Mucosa of descending colon (tissue), 3 donors: ENCODE results near the gene RC3H1. TPM values are rescaled to one million over a fixed set of nuclear protein-coding genes. Genes with fewer than 3 reads are reported as not detected.

Source experiments
- ATAC-seq: fragments of 200-7000 bp; cut with Tn5 transposase; one replicate; pipeline ENCODE4 v1.9.1; 2020; ENCODE audit warnings: mild to moderate bottlenecking, moderate library complexity
- DNase-seq, 3 donors: peaks; one replicate each; pipeline ENCODE4 v3.0.0-alpha.2; 2020
- H3K36me3 ChIP-seq: fragments of 200-600 bp; one replicate; pipeline ENCODE4 v1.8.0; 2021; ENCODE audit warnings: low read depth, mild to moderate bottlenecking
- H3K4me1 ChIP-seq: fragments of 200-600 bp; one replicate; pipeline ENCODE4 v1.8.0; 2021; ENCODE audit warnings: low read depth, mild to moderate bottlenecking
- H3K4me3 ChIP-seq: fragments of 200-600 bp; one replicate; pipeline ENCODE4 v1.8.0; 2021; ENCODE audit warnings: mild to moderate bottlenecking
- H3K9me3 ChIP-seq: fragments of 200-600 bp; one replicate; pipeline ENCODE4 v1.8.0; 2021; ENCODE audit warnings: mild to moderate bottlenecking
- intact Hi-C, 2 donors: fragments of 100-400 bp; cut with DNase I in 1 of 2; cut with micrococcal nuclease in 1 of 2; formaldehyde crosslinking; loops; one replicate each; pipeline versions ENCODE4 v1.11.0 to v1.11.1; 2022; cut with DNase I, micrococcal nuclease
- total RNA-seq, 3 donors: library from RNA; stranded (reverse); fragmentation: NEBNext Ultra II Directional in 2 of 3; extraction: Animal tissue kit (Norgen Biotek cat#: 25700) in 2 of 3; gene quantifications; one replicate each; pipeline versions ENCODE4 v1.2.1 to v1.2.4, GENCODE V29; 2021 to 2023
- TF ChIP-seq, protein P1 (sequence below): fragments of 200-600 bp; IDR thresholded peaks from one replicate; pipeline ENCODE4 v1.8.0; 2022; ENCODE audit warnings: antibody characterized with exemption, mild to moderate bottlenecking
- donor health status: DM: no; HTN: no; CAD: no; lungs with moderate emphysema.
- donor health status: DM: no; HTN: no; CAD: no.
- donor health status: DM: no; HTN: yes; CAD: no.

RC3H1 gene
- total RNA-seq, 3 donors from 2014 or later = 38.0 to 51.2 (median 50.1) TPM

GRCh38 chr1:174005032-174005431 lies 17.1 kb downstream of the RC3H1 start:
- Histone ChIP-seq H3K4me1 (no peaks in the 10 kb centered on the region), H3K36me3 (no peaks in the 10 kb centered on the region), H3K4me3 (no peak overlapping the region), H3K9me3 (no peaks in the 10 kb centered on the region)
- DNase-seq (no peak), ATAC-seq (no peak)
- TF ChIP-seq, protein P1, sequence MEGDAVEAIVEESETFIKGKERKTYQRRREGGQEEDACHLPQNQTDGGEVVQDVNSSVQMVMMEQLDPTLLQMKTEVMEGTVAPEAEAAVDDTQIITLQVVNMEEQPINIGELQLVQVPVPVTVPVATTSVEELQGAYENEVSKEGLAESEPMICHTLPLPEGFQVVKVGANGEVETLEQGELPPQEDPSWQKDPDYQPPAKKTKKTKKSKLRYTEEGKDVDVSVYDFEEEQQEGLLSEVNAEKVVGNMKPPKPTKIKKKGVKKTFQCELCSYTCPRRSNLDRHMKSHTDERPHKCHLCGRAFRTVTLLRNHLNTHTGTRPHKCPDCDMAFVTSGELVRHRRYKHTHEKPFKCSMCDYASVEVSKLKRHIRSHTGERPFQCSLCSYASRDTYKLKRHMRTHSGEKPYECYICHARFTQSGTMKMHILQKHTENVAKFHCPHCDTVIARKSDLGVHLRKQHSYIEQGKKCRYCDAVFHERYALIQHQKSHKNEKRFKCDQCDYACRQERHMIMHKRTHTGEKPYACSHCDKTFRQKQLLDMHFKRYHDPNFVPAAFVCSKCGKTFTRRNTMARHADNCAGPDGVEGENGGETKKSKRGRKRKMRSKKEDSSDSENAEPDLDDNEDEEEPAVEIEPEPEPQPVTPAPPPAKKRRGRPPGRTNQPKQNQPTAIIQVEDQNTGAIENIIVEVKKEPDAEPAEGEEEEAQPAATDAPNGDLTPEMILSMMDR = no peak
- intact Hi-C loops = no loop called here

DNA sequence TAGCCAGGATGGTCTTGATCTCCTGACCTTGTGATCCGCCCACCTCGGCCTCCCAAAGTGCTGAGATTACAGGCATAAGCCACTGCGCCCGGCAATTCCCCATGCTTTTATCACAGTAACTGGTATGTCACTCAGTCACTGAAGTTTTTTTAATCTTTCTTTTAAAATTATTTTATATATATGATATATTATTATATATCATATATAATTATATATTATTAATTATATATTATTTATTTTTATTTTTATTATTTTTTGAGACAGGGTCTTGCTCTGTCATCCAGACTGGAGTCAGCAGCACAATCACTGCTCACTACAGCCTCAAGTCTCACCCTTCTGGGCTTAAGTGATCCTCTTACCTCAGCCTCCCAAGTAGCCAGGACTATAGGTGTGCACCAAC lies 18.3 kb downstream of the RC3H1 start:
- DNase-seq (no peak), ATAC-seq (no peak)
- H3K4me1 ChIP-seq = no peaks in the 10 kb centered on the region
- intact Hi-C loops = no loop called here
- H3K36me3 ChIP-seq = no peaks in the 10 kb centered on the region
- H3K4me3 ChIP-seq = no peak overlapping the region
- H3K9me3 ChIP-seq = no peaks in the 10 kb centered on the region
- TF ChIP-seq, protein P1 = no peak

DNA sequence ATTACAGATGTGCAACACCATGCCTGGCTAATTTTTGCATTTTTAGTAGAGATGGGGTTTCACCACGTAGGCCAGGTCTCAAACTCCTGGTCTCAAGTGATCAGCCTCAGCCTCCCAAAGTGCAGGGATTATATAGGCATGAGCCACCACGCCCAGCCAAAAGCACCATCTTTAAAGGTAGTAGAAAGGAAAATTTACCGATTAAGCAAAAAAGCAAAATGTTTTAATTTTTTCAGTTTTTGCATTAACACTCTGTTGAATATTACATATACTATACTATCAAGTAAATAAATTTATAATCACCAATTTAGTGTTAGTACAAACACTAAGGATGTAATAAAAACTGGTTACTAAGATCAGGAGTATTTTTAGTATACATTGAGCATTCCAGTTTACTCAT lies 20.6 kb downstream of the RC3H1 start:
- intact Hi-C loops = no loop called here
- no peaks in the 10 kb centered on the region for H3K36me3 ChIP-seq
- no peak overlapping the region for H3K4me3 ChIP-seq
- ATAC-seq (no peak), DNase-seq (no peak)
- no peaks in the 10 kb centered on the region for H3K9me3 ChIP-seq
- TF ChIP-seq, protein P1 = no peak
- no peaks in the 10 kb centered on the region for H3K4me1 ChIP-seq

GRCh38 chr1:174000371-174000770 lies 21.8 kb downstream of the RC3H1 start:
- Histone ChIP-seq H3K4me3 (no peak overlapping the region), H3K4me1 (no peaks in the 10 kb centered on the region), H3K36me3 (no peaks in the 10 kb centered on the region), H3K9me3 (no peaks in the 10 kb centered on the region)
- intact Hi-C loops = no loop called here
- DNase-seq (no peak), ATAC-seq (no peak)
- TF ChIP-seq, protein P1 = no peak

- intact Hi-C loops = no loop called here
- Histone ChIP-seq H3K4me1 (no peaks in the 10 kb centered on the region), H3K36me3 (no peaks in the 10 kb centered on the region)
These were observed 24.4 kb downstream of the RC3H1 start for GRCh38 chr1:173997791-173998190.

DNA sequence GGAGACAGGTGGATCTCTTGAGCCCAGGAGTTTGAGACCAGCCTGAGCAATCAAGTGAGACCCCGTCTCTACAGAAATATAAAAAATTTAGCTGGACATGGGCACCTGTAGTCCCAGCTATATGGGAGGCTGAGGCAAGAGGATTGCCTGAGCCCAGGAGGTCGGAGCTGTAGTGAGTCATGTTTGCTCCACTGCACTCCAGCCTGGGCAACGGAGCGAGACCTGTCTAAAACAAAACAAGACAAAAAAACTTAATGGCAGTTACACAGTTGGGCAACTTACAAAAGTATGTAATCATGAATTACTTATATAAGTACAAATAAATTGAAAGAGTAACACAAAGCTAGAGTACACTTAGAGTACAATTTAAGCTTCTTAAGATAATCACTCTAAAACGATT lies 25.2 kb downstream of the RC3H1 start:
- DNase-seq = no peak
- no peaks in the 10 kb centered on the region for H3K9me3 ChIP-seq
- H3K4me1 ChIP-seq = no peaks in the 10 kb centered on the region
- TF ChIP-seq, protein P1 = no peak
- ATAC-seq = no peak
- no peaks in the 10 kb centered on the region for H3K36me3 ChIP-seq
- no peak overlapping the region for H3K4me3 ChIP-seq
- intact Hi-C loops = no loop called here

More at GRCh38 chr1:173997791-173998190, 24.4 kb downstream of the RC3H1 start:
- ATAC-seq (no peak), DNase-seq (no peak)
- no peaks in the 10 kb centered on the region for H3K9me3 ChIP-seq
- H3K4me3 ChIP-seq = no peak overlapping the region
- TF ChIP-seq, protein P1 = no peak
